GM12874 (cell line): ENCODE results near the gene OR4D9.

Experiments
- TF ChIP-seq, protein P1 (sequence below): IDR thresholded peaks from 2 replicates; pipeline ENCODE4 v1.5.1; 2011; ENCODE audit warnings: low read depth, mild to moderate bottlenecking, control low read depth, low read length, moderate library complexity; ENCODE audit not compliant: insufficient read depth

The OR4D9 gene

GRCh38 chr11:59544869-59545178, 33.5 kb downstream of the OR4D9 start:
- TF ChIP-seq, protein P1, sequence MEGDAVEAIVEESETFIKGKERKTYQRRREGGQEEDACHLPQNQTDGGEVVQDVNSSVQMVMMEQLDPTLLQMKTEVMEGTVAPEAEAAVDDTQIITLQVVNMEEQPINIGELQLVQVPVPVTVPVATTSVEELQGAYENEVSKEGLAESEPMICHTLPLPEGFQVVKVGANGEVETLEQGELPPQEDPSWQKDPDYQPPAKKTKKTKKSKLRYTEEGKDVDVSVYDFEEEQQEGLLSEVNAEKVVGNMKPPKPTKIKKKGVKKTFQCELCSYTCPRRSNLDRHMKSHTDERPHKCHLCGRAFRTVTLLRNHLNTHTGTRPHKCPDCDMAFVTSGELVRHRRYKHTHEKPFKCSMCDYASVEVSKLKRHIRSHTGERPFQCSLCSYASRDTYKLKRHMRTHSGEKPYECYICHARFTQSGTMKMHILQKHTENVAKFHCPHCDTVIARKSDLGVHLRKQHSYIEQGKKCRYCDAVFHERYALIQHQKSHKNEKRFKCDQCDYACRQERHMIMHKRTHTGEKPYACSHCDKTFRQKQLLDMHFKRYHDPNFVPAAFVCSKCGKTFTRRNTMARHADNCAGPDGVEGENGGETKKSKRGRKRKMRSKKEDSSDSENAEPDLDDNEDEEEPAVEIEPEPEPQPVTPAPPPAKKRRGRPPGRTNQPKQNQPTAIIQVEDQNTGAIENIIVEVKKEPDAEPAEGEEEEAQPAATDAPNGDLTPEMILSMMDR, result no peak

- TF ChIP-seq, protein P1, result no peak
Measured at GRCh38 chr11:59545179-59546020, 34.1 kb downstream of the OR4D9 start.

GRCh38 chr11:59548309-59548656, 36.9 kb downstream of the OR4D9 start:
- TF ChIP-seq, protein P1, result no peak

GRCh38 chr11:59550368-59550841, 39.1 kb downstream of the OR4D9 start:
- TF ChIP-seq, protein P1, result peak; percentile 65

DNA sequence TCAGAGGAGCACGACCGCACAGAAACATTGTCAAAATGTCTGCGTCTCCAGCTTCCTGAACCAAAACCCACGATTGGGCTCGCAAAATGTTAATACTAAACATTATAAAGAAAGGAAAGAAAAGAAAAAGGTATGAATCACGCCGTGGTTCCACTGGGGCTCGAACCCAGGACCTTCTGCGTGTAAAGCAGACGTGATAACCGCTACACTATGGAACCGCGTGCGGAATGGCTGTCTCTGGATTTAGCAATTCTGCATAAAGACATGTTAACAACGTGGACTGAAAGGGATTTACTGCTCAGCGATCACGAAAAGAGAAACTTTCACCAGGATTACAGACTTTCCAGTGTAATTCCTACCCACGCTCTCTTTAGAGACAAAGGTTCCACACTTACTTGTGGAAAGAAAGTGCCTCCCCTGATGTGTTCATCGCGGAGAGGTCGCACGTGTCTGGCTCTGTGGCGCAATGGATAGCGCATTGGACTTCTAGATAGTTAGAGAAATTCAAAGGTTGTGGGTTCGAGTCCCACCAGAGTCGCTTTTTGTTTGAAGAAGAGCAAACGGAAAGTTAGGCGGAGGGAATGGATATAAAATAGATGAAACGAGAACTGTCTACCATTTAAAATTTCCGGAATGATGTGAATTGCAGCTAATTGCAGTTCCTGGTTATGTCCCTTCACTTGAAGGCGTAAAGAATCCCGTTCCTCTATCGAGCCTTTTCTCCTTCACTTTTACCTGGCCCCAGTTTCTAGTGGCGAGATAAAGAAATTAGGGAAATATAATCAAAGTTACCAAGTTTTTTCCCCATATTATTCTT, 39.7 kb downstream of the OR4D9 start:
- TF ChIP-seq, protein P1, result no peak

DNA sequence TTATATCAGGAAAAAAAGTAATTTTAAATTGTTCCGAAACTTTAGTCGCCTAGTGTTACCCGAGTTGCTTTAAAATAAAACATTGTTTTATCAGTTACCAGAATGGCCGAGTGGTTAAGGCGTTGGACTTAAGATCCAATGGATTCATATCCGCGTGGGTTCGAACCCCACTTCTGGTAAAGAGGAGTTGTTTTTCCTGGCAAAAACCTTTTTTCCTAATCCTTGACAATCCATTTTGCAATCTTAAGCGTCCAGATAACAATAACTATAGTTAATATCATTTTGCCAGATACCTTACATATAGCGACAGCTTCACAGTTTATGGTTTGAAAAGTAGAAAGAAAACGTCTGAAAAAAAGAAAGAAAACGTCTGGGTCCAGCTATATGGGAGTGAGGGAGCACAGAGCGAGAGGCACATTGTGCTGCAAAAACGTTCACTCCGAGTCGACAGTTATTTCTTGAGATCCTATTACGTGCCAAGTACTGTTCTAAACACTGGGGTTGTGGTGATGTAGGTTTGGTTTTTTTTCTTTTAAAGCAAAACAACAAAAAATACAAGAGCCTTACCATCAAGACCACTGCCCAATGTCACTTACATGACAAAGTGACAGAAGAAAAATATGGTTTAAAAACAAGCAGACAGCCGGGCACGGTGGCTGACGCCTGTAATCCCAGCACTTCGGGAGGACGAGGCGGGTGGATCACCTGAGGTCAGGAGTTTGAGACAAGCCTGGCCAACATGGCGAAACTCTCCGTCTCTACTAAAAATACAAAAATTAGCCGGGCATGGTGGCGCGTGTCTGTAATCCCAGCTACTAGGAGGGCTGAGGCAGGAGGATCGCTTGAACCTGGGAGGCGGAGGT, 40.6 kb downstream of the OR4D9 start:
- TF ChIP-seq, protein P1, result no peak

GRCh38 chr11:59552844-59553243, 41.5 kb downstream of the OR4D9 start:
- TF ChIP-seq, protein P1, result no peak
